Measurements from ENCODE around the gene HS2ST1. TPM values are rescaled to one million over a fixed set of nuclear protein-coding genes. Genes with fewer than 3 reads are reported as not detected.

HS2ST1 gene
- polyA plus RNA-seq, 2 of the 4 experiments (the other 2 are of a cell fraction) = 15.7 to 26.7 TPM

DNA sequence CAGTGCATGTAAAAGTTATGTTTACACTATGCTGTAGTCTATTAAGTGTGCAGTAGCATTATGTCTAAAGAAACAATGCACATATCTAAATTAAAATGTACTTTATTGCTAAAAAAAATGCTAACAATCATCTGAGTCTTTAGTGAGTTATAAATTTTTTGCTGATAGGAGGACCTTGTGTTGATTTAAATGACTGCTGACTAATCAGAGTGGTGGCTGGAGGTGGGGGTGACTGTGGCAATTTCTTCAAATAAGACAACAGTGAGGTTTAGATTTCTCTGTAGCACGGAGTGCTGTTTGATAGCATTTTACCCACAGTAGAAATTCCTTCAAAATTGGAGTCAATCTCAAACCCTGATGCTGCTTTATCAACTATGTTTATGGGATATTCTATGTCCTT lies 37.0 kb downstream of the HS2ST1 start:
- DNase-seq (ENCODE audit: low read depth in 1 of 2, low spot score in 1 of 2) (no peak), ATAC-seq (no peak), FAIRE-seq (no peak)
- no peak overlapping the region for H3K27ac ChIP-seq
- ChIA-PET POLR2A (no interaction called here), CTCF (interaction anchor here (1.2 kb wide), 1 partner anchor 133 kb away, joined by 3 read pairs; no protein-coding TSS in a partner anchor)
- no peaks in the 10 kb centered on the region for H3K4me1 ChIP-seq
- TF ChIP-seq RFX5 (IDR thresholded peaks at IDR 0.05) (no peak), EHMT2 (IDR thresholded peaks at IDR 0.05; ENCODE audit: low read depth) (no peak), GATA3 (IDR thresholded peaks at IDR 0.05; ENCODE audit: borderline replicate concordance) (no peak), HOXB13 (CRISPR knock-in tag; IDR thresholded peaks at IDR 0.05; ENCODE audit: low read depth) (no peak), HOXA7 (CRISPR knock-in tag; IDR thresholded peaks at IDR 0.05) (no peak), EP300 (IDR thresholded peaks at IDR 0.05) (no peak), ZSCAN20 (CRISPR knock-in tag; IDR thresholded peaks at IDR 0.05) (no peak), TP53 (CRISPR knock-in tag; IDR thresholded peaks at IDR 0.05) (no peak), SREBF2 (IDR thresholded peaks at IDR 0.05) (no peak), POLR2A (IDR thresholded peaks at IDR 0.05; ENCODE audit: low read length) (no peak), RAD21 (conservative IDR thresholded peaks at IDR 0.05 in 1 of 2, IDR thresholded peaks at IDR 0.05 in 1 of 2) (no peak), HOXB5 (CRISPR knock-in tag; IDR thresholded peaks at IDR 0.05) (no peak)
- TF ChIP-seq, protein P1, sequence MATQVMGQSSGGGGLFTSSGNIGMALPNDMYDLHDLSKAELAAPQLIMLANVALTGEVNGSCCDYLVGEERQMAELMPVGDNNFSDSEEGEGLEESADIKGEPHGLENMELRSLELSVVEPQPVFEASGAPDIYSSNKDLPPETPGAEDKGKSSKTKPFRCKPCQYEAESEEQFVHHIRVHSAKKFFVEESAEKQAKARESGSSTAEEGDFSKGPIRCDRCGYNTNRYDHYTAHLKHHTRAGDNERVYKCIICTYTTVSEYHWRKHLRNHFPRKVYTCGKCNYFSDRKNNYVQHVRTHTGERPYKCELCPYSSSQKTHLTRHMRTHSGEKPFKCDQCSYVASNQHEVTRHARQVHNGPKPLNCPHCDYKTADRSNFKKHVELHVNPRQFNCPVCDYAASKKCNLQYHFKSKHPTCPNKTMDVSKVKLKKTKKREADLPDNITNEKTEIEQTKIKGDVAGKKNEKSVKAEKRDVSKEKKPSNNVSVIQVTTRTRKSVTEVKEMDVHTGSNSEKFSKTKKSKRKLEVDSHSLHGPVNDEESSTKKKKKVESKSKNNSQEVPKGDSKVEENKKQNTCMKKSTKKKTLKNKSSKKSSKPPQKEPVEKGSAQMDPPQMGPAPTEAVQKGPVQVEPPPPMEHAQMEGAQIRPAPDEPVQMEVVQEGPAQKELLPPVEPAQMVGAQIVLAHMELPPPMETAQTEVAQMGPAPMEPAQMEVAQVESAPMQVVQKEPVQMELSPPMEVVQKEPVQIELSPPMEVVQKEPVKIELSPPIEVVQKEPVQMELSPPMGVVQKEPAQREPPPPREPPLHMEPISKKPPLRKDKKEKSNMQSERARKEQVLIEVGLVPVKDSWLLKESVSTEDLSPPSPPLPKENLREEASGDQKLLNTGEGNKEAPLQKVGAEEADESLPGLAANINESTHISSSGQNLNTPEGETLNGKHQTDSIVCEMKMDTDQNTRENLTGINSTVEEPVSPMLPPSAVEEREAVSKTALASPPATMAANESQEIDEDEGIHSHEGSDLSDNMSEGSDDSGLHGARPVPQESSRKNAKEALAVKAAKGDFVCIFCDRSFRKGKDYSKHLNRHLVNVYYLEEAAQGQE (IDR thresholded peaks at IDR 0.05) = no peak
- TF ChIP-seq, protein P2, sequence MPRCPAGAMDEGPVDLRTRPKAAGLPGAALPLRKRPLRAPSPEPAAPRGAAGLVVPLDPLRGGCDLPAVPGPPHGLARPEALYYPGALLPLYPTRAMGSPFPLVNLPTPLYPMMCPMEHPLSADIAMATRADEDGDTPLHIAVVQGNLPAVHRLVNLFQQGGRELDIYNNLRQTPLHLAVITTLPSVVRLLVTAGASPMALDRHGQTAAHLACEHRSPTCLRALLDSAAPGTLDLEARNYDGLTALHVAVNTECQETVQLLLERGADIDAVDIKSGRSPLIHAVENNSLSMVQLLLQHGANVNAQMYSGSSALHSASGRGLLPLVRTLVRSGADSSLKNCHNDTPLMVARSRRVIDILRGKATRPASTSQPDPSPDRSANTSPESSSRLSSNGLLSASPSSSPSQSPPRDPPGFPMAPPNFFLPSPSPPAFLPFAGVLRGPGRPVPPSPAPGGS (IDR thresholded peaks at IDR 0.05) = no peak
- TF ChIP-seq, protein P3, sequence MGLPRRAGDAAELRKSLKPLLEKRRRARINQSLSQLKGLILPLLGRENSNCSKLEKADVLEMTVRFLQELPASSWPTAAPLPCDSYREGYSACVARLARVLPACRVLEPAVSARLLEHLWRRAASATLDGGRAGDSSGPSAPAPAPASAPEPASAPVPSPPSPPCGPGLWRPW (IDR thresholded peaks at IDR 0.05) = no peak
- H3K4me2 ChIP-seq = no peak overlapping the region
- 88% methylated on average over 1 of the region's 1 CpG for WGBS (ENCODE audit: missing lambda C conversion rate)
- H3K9me3 ChIP-seq = no peaks in the 10 kb centered on the region
- H3K4me3 ChIP-seq = no peak overlapping the region

DNA sequence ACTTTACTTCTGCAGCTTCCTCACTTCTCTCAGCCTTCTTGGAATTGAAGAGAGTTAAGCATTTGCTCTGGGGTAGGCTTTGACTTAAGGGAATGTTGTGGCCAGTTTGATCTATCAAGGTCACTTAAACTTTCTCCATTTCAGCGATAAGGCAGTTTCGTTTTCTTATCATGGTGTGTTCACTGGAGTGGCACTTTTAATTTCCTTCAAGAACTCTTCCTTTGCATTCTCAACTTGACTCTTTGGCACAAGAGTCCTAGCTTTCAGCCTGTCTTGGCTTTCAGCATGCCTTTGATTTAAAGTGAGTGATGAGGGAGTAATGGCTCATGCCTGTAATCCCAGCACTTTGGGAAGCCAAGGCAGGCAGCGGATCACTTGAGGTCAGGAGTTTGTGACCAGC lies 38.7 kb downstream of the HS2ST1 start:
- TF ChIP-seq, protein P1 (IDR thresholded peaks at IDR 0.05) = no peak
- no peak for TF ChIP-seq RARB (CRISPR knock-in tag; IDR thresholded peaks at IDR 0.05)
- TF ChIP-seq MYC (IDR thresholded peaks at IDR 0.05; ENCODE audit: borderline replicate concordance, low read length) = no peak
- no peak for TF ChIP-seq RCOR1 (IDR thresholded peaks at IDR 0.05; ENCODE audit: low read depth, low read length)
- TF ChIP-seq POLR2AphosphoS2 (conservative IDR thresholded peaks at IDR 0.05; ENCODE audit: low read length) = no peak
- no peak for TF ChIP-seq GATA3 (IDR thresholded peaks at IDR 0.05; ENCODE audit: borderline replicate concordance)
- no peak for TF ChIP-seq JUN (IDR thresholded peaks at IDR 0.05)
- no peak for TF ChIP-seq HOXA7 (CRISPR knock-in tag; IDR thresholded peaks at IDR 0.05)
- TF ChIP-seq CHD2 (IDR thresholded peaks at IDR 0.05; ENCODE audit: low read length, partially characterized antibody) = no peak
- no peak for TF ChIP-seq SREBF2 (IDR thresholded peaks at IDR 0.05)
- TF ChIP-seq RNF2 (IDR thresholded peaks at IDR 0.05; ENCODE audit: borderline replicate concordance, low read depth) = no peak
- DNase-seq (ENCODE audit: low read depth in 1 of 2, low spot score in 1 of 2) = no peak
- no peak overlapping the region for H3K27ac ChIP-seq
- H3K4me2 ChIP-seq = no peak overlapping the region
- no peaks in the 10 kb centered on the region for H3K4me1 ChIP-seq
- POLR2A ChIA-PET = no interaction called here
- H3K4me3 ChIP-seq = no peak overlapping the region
- 90% methylated on average over 3 of the region's 3 CpGs for WGBS (ENCODE audit: missing lambda C conversion rate)
- CTCF ChIA-PET = interaction anchor here (0.8 kb wide), 1 partner anchor 173 kb away, joined by 3 read pairs; no protein-coding TSS in a partner anchor
- ATAC-seq = no peak
- no peak for FAIRE-seq
- H3K9me3 ChIP-seq = no peaks in the 10 kb centered on the region
